Adrenal gland (tissue), 12 donors: ENCODE measurements around the gene ITGA2B. TPM values are rescaled to one million over a fixed set of nuclear protein-coding genes. Genes with fewer than 3 reads are reported as not detected.
"Not testable (repeated sequence)": the region's sequence is repeated elsewhere in the genome, so short reads cannot be mapped to it uniquely, and the experiment has no call there.

Experiments
- DNase-seq, 7 donors: peaks; one replicate each; pipeline ENCODE4 v3.0.0-alpha.2; 2019 to 2020
- H3K27ac ChIP-seq, 5 donors: fragments of 200-600 bp; sonication (generic) in 4 of 5; 1 replicate in 3 of 5; 2 replicates in 2 of 5; pipeline versions ENCODE4 v1.5.1 to v1.8.0; 2016 to 2020; ENCODE audit warnings: mild to moderate bottlenecking in 1 of 5
- H3K27me3 ChIP-seq: fragments of 200-600 bp; 2 replicates; pipeline ENCODE4 v1.8.0; 2021
- H3K36me3 ChIP-seq, 2 donors: fragments of 200-600 bp; replicated peaks in 1 of 2; 1 replicate in 1 of 2; 2 replicates in 1 of 2; pipeline versions ENCODE4 v1.5.1 to v1.8.0; 2018 to 2022
- H3K4me1 ChIP-seq, 2 donors: fragments of 200-600 bp; replicated peaks in 1 of 2; 1 replicate in 1 of 2; 2 replicates in 1 of 2; pipeline versions ENCODE4 v1.5.1 to v1.8.0; 2018 to 2021
- H3K4me3 ChIP-seq, 4 donors: fragments of 200-600 bp; sonication (generic) in 3 of 4; one replicate each; pipeline ENCODE4 v1.5.1; 2016 to 2018
- H3K9me3 ChIP-seq, 3 donors: fragments of 200-600 bp; sonication (generic) in 1 of 3; replicated peaks in 1 of 3; 1 replicate in 2 of 3; 2 replicates in 1 of 3; pipeline versions ENCODE4 v1.5.1 to v1.8.0; 2016 to 2021
- CTCF ChIP-seq, 6 experiments: fragments of 450-650 bp in 4 of 6; fragments of 200-600 bp in 2 of 6; sonication (generic) in 1 of 6; IDR thresholded peaks; 1 replicate in 5 of 6; 2 replicates in 1 of 6; pipeline versions ENCODE4 v1.5.1 to v1.8.0; 2016 to 2021; ENCODE audit warnings: antibody characterized with exemption in 6 of 6, mild to moderate bottlenecking in 2 of 6, moderate library complexity in 1 of 6
- POLR2A ChIP-seq, 2 donors: fragments of 450-650 bp; IDR thresholded peaks; one replicate each; pipeline ENCODE4 v1.6.1; 2017; ENCODE audit warnings: antibody characterized with exemption in 2 of 2, mild to moderate bottlenecking in 2 of 2, moderate library complexity in 1 of 2
- WGBS, 4 donors: extraction: QIAGEN DNeasy Blood & Tissue Kit in 2 of 4; methylation state at CpG; one replicate each; pipeline versions ENCODE4 v1.1.5 to v1.1.7; 2013 to 2017; 5-methylcytosine and 5-hydroxymethylcytosine counted together
- intact Hi-C, 2 donors: fragments of 100-400 bp; cut with DNase I; formaldehyde crosslinking; loops; one replicate each; pipeline versions ENCODE4 v1.14.1 to v1.15.0; 2022 to 2023
- polyA plus RNA-seq, 3 donors: library from polyadenylated mRNA; stranded (reverse); fragments of 200-250 nt in 2 of 3; fragments of 350-450 nt in 1 of 3; fragmentation: Illumina TruSeq in 1 of 3; extraction: RNeasy Lipid Tissue Mini Kit (QIAGEN cat#74804) in 1 of 3; gene quantifications; one replicate each; pipeline ENCODE4 v1.2.3, GENCODE V29; 2013 to 2014
- total RNA-seq, 9 donors: library from RNA; depleted of rRNA in 4 of 9; stranded (reverse); fragments of >200 nt in 4 of 9; fragments of 120-200 nt in 1 of 9; fragmentation: NEBNext Ultra II Directional in 1 of 9; extraction: Animal tissue kit (Norgen Biotek cat#: 25700) in 1 of 9; gene quantifications; one replicate each; pipeline versions ENCODE4 v1.1.0 to v1.2.4, GENCODE V29; 2013 to 2023
- donor health status: healthy with polysubstance abuse.
- donor health status: Bipolar disorder and iron deficiency.
- donor health status: DM: yes; HTN: yes; CAD: no.
- donor health status: DM: no; HTN: no; CAD: no.
- donor health status: DM: no; HTN: no; CAD: no.
- donor health status: DM: yes; HTN: yes; CAD: no.

Gene ITGA2B
- total and polyA plus RNA-seq, 12 donors: 0.06 to 3.2 (median 0.74) TPM; not detected in 1

- DNase-seq: no peak
- Histone ChIP-seq H3K27ac (no peak overlapping the region), H3K9me3 (no peaks in the 10 kb centered on the region), H3K4me1 (peaks cover 7 to 11% of the 10 kb centered on the region in 2 donors), H3K27me3 (no peaks in the 10 kb centered on the region), H3K4me3 (no peak overlapping the region), H3K36me3 (no peaks in the 10 kb centered on the region)
- WGBS, 4 donors: 69 to 79% (median 72%) methylated on average over 11 of the region's 11 CpGs
- TF ChIP-seq POLR2A (IDR thresholded peaks at IDR 0.05) (no peak), CTCF (IDR thresholded peaks at IDR 0.05) (no peak)
- intact Hi-C loops: no loop called here
Observed at GRCh38 chr17:44343510-44344209, 45.8 kb downstream of the ITGA2B start.

DNA sequence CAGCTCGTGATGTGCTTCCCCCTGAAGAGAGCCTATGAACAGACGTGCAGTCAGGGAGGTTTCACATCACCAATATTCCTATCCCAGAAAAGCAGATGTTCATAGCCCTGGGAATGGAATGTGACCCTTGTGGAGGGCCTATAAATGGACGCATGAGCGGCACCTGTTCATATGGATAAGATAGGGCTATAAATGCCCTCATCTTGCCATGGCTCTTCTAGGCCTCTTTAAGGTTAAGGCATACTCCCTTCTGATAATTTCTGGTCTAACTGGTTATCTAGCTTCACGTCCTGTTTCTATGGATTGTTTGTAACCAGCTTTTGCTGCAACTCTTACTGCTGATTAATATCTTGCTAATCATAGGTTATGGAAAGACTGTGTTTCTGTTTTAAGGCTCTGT, 48.9 kb downstream of the ITGA2B start:
- H3K27ac ChIP-seq, H3K9me3 ChIP-seq, H3K27me3 ChIP-seq, intact Hi-C loops, DNase-seq, H3K4me3 ChIP-seq, H3K36me3 ChIP-seq, H3K4me1 ChIP-seq: not testable (repeated sequence)
- 72 to 86% (median 78%) methylated on average over 5 of the region's 5 CpGs for WGBS, 4 donors

GRCh38 chr17:44338702-44339101, 50.7 kb downstream of the ITGA2B start:
- 37 to 75% (median 55%) methylated on average over 6 of the region's 6 CpGs for WGBS, 4 donors
- intact Hi-C loops: no loop called here
- Histone ChIP-seq H3K36me3 (no peaks in the 10 kb centered on the region), H3K4me1 (peaks cover 0 to 4% of the 10 kb centered on the region in 2 donors), H3K27me3 (no peaks in the 10 kb centered on the region), H3K9me3 (no peaks in the 10 kb centered on the region), H3K4me3 (no peak overlapping the region), H3K27ac (no peak overlapping the region)
- TF ChIP-seq POLR2A (IDR thresholded peaks at IDR 0.05) (no peak), CTCF (IDR thresholded peaks at IDR 0.05) (no peak)
- DNase-seq: peak in 5 of 7 donors; percentile 68 to 82 (median 75)

GRCh38 chr17:44335968-44336367, 53.5 kb downstream of the ITGA2B start:
- 35 to 48% (median 42%) methylated on average over 4 to 5 of the region's 5 CpGs for WGBS, 4 donors
- intact Hi-C loops: no loop called here
- Histone ChIP-seq H3K27me3 (no peaks in the 10 kb centered on the region), H3K27ac (no peak overlapping the region), H3K36me3 (no peaks in the 10 kb centered on the region), H3K9me3 (no peaks in the 10 kb centered on the region), H3K4me3 (no peak overlapping the region), H3K4me1 (peaks cover 0 to 9% of the 10 kb centered on the region in 2 donors)
- no peak for TF ChIP-seq CTCF (IDR thresholded peaks at IDR 0.05)
- no peak for TF ChIP-seq POLR2A (IDR thresholded peaks at IDR 0.05)
- no peak for DNase-seq

- intact Hi-C loops: no loop called here
- Histone ChIP-seq H3K27ac (no peak overlapping the region), H3K4me1 (peaks cover 0 to 10% of the 10 kb centered on the region in 2 donors), H3K9me3 (no peaks in the 10 kb centered on the region), H3K27me3 (no peaks in the 10 kb centered on the region), H3K4me3 (no peak overlapping the region), H3K36me3 (no peaks in the 10 kb centered on the region)
- DNase-seq: no peak
- 41 to 66% (median 51%) methylated on average over 3 of the region's 3 CpGs for WGBS, 4 donors
- no peak for TF ChIP-seq CTCF (IDR thresholded peaks at IDR 0.05)
- TF ChIP-seq POLR2A (IDR thresholded peaks at IDR 0.05): no peak
Observed at GRCh38 chr17:44335564-44335963, 53.9 kb downstream of the ITGA2B start.
